Fibroblast of upper back skin (primary cell): ENCODE measurements around the gene MED9.

Experiments
- DNase-seq: peaks from one replicate; pipeline ENCODE4 v3.0.0-alpha.2; 2013

MED9 gene

GRCh38 chr17:17506181-17506741 lies 29.5 kb downstream of the MED9 start:
- DNase-seq, result no peak

- no peak for DNase-seq
Measured at GRCh38 chr17:17506893-17507464, 30.2 kb downstream of the MED9 start.

DNA sequence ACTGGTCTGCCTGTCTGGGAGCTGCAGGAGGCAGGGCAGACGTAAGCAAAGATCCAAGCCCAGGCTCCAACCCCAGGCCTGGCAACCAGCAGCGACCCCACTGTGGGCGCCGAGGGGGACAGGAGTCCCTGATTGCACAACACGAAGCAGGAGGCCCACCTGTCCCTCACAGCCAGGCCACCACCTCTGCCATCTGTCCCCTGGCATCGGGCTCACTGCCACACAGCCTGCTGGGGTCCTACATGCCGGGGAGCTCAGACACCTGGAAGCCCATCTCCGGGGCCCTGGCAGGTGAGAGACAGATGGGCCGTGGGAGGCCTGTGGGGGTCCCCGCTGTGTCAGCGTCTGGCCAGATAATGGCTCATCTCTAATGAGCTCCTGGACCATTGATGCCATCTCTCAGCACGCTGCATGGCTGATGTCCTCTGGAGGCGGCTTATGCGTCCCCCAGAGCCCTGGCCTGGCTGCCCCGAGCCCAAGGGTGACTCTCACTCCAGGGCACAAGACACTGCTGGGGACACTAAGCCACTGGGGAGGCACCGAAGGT lies 30.7 kb downstream of the MED9 start:
- no peak for DNase-seq

DNA sequence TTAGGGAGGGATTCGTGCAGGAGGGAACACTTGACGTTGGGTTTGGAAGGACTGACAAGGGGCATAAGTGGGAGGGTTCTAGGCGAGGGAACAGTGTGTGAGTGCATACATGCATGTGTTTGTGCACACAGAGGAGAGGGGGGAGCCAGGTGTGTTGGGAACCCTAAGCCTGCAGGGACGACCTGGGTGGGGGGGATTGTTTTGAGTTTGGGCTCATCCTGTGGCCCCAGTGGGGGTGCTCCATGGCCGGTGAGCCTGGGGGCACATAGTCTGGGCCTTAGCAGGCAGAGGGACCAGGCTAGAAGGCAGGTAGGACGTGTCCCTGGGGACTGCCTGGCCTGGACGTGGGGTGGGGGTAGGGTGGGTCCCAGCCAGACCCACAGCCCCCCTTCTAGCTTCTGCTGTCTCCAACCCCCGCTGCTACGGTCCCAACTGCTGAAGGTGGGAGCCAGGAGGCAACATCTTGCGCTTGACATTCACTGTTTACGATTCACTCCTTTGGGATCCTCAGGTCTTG lies 31.3 kb downstream of the MED9 start:
- no peak for DNase-seq

DNA sequence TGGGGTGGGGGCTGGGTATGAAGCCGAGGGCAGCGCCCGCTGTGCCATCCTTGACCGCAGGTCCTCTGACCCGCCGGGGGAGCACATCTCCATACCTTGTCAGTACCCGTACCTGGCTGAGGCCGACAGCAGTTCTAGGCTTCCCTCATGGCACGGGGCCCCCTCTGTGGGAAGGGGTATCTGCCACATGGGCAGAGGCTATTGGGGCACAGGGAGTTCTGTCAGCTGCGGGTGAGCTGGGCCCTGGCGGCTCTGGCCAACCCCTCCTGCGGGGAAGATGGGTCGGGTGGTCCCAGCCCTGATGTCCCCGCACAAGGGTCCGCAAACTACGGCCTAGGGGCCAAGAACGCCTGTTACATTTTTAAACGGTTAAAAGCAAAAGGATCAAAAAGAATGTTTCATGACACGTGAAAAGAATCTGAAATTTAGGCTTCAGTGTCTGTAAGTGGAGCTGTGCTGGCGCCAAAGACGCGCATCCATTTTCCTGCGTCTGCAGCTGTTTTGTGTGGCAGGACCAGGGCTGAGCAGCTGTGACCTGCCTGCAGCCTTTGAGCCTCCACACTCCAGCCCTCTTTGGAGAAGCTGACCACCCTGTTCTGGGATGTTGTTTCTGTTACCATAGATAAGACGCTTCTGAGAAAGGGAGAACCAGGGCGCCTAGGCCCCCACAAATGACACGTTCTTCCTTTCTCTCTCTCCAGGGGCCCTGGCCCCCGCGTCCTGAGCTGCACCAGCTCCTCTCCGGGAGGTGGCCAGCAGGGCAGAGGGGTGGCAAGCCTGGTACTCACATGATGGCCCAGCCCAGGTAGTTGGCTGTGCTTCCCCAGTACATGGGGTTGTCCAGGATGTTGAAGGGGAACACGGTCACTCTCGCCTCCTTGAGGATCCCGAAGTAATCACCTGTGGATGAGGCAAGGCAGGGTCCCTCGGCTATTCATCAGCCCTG lies 32.1 kb downstream of the MED9 start:
- DNase-seq, result no peak

DNA sequence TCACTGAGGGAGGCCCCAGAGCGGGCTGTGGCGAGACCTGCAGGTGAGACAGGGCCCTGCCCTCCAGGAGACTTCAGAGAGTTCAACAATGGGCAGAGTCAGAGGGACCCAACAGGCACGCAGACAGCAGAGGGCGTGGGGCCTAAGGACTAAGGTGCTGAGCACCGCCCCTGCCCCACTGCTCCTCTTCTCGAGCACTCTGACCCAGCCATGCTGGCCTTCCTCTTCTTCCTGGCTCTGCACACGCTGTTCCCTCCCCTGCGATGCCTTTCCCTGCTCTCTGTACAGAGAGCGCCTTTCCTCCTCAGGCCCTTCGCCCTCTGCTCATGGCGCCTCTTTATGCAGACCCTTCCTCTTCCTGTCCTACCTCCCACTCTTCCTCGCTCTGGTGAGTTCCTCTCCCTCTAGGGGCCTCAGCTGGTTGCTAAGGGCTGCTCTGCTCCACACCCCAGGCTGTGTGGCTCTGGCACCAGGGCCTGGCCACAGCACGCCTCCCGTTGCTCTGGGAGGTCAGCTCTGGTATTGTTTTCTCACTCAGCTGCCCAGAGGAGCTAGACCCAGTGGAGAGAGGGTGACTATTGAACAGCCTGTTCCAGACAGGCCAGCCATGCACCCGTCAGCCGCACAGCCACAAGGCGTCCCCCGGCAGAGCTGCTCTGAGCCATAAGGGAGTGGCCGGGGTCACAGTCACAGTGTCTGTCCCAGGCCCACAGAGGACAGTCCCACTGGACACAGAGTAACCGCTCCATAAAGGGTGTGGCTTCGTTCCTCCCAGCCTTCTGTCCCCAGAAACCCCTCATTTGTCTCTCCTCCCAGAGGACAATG lies 33.0 kb downstream of the MED9 start:
- DNase-seq, result no peak

DNA sequence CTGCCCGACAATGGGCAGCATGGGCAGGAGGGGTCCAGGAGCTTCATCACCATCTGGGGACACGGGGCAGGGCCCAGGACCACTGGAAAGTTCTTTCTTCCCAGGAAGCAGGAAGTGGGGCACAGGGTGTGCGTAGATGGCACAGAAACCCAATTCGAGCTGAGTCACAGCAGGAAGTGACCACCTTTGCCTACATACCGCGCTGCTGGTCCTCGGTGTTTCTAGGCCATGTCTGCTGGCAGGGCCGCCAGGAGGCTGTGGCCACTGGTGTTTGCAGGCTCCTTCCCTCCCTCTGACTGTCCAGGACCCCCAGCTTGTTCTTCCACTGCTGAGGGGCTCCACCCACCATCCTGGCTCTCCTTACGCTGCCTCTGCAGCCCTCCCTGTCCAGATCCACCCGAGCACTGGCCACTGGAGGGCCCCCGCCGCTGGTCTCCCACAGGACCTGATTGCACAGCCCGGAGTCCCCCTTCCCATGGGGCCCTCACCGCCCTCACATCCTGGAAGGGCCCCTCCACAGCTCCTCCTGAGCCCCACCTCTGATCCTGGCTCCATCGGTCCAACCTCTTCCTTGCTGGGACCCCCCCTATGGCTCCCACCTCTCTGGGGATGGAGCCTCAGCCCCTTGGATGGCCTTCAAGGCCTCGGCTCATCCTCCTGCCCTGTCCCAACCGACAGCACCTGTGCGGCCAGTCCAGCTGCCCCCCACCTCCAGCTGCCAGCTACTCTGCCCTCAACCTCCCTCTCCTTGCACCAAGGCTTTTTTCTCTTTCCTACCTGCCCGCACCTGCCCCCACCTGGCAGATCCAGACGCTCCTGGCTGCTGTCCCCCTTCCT lies 33.9 kb downstream of the MED9 start:
- no peak for DNase-seq

DNA sequence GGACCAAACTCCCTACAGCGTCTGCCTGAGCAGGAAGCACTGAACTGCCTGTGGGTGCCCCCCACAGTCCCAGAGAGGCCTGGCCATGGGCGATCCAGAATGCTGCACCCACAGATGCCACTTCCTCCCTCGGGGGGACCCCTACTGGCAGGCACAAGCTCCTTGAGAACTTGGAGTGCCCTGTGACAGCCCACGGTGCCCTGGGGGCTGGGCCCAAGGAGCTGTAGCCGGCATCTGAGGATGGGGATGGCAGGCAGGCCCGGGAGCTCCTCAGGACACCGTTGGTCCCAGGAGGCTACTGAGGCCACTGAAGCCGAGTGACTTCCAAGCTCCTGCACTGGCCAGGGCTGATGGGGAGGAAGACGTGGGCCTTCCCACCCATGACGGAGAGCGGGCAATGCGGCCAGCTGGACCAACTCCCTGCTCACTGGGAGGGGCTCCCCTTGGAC lies 34.5 kb downstream of the MED9 start:
- DNase-seq, result no peak

- peak; percentile 92 for DNase-seq
Measured at GRCh38 chr17:17511881-17512858, 35.4 kb downstream of the MED9 start.

GRCh38 chr17:17512866-17513265 lies 36.1 kb downstream of the MED9 start:
- DNase-seq, result no peak

DNA sequence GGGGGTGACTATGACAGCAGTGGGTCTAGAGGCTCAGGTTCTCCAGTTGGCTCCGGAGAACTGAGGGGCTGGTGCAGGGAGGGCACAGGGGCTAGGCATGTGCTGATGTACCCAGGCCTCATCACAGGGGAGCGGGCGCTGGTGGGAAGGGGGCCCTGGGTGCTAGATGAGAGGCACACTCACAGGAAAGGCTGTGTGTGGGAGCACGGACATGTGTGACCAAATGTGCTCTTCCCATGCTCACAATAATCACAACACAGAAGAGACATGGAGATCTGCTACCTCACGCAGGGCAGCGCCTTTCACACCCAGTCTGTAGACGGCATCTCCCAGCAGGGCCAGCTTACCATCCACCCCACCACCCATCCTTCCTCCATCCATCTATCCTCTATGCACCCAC lies 36.8 kb downstream of the MED9 start:
- DNase-seq, result no peak

GRCh38 chr17:17514361-17514992 lies 37.7 kb downstream of the MED9 start:
- no peak for DNase-seq

DNA sequence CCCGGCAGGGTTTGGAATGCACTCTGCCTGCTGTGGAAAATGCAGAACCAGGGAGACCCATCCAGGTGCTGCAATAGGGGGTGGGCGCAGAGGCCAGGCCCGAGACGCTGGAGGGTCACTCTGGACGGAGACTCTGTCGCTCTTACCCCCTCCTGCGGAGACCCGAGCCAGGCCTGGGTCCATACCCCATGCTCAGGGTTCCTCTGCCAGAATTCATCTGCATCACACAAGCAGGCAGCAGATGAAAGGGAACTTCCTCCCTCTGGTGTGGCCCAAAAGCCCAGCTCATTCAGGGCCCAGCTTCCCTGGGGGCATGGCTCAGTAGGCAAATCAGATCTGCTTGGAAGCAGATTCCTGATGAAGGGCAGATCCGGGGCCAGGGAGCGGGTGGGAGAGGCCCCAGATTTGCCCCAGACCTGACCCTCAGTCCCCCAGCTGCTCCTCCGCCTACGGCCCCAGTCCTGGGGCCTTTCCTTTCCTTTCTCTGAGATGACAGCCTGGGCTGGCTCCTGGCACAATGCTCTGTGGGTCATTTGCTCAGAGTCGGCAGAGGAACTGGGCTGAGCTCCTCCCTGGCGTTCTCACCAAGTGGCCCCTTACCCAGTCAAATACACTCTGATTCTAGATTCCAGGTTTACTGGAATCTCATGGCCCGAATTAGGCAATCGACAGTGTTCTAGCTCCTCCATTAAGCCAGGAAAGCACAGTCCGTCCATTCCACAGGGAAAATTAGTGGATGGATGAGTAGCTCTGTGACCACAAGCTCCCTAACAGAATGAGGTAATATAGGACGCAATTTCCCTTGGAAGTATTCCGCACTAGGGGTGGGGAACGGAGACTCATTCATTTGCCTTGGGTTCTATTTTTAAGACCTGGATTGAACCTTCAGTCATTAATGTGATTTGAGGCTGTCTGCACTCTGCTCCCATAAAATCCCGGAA lies 38.5 kb downstream of the MED9 start:
- peak; percentile 89 for DNase-seq

DNA sequence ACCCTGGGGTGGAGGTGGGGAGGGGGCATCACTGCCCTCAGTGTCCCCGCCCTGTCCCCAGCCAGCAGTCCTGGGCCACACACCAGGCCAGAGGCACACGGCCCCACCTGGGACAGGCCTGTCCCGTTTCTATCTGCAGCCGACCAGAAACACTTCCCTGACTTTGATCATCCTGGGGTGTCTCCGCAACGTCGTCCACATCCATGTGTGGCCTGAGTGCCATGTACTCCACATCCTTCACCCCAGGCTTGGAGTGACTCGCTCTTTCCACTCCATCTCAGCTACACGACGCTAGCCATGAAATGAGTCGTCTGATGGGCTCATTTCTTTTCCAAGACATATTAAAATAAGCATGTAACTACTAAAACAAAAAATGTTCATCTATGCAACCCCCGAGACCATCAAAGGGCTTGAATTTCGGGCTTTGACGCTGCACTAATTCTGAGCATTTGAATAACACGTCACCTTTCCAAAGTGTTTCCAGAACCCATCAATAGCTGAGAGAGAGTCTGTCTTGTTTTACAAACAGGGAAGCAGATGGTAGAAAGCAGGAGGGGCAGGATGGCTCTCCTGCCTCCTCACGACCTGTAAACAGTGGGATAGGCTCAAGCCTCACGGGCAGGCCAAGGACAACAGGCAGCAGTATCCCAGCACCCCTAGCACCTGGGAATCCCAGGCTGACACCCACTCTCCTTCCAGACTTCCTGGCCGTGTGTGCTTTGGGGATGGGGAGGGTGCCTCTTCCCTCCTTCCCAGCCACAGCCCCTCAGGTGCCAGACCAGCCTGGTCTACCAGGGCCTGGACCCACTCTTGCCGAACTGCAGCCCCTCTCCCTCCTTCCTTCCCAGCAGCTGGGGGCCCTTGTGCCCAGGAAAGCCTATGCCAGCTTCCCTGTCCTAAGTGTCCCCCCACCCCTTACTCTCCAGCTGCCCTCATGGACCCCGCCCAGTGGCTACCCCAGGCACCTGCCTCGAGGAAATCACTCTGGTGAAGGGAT lies 39.4 kb downstream of the MED9 start:
- peak; percentile 81 for DNase-seq

DNA sequence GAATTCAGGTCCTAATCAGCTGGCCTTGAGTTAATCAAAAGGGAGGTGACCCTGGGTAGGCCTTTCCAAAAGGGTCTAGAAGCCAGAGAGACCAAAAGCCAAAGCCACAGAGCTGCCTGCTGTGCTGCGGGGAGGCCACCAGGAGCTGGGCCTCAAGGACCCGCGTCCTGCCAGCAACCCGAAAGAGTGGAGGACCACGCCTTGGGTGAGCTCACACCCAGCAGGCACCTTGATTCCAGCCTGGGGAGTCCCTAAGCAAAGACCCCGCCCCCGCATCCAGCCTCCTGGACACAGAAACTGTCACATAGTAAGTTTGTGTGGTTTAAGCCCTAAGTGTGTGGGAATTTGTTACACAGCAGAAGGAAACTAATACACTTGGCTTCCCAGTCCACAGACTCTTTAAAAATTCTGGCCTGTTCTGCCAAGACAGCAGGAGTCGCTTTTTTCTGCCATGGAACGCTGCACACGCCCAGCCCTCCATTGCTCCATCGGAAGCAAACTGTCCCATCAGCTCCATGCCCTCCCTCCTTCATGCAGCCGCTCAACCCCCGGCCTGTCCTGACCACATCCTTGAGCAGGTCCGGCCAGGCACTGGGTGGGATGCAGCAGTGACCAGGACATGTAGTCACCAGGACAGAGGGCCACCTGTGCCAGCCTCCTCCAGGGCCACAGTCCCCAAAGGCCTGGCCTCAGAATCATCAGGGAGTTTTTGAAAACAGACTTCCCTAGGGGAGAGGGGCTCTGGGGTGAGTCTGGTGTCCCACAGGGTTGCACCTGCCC lies 40.3 kb downstream of the MED9 start:
- DNase-seq, result no peak

GRCh38 chr17:17518014-17518413 lies 41.2 kb downstream of the MED9 start:
- no peak for DNase-seq

DNA sequence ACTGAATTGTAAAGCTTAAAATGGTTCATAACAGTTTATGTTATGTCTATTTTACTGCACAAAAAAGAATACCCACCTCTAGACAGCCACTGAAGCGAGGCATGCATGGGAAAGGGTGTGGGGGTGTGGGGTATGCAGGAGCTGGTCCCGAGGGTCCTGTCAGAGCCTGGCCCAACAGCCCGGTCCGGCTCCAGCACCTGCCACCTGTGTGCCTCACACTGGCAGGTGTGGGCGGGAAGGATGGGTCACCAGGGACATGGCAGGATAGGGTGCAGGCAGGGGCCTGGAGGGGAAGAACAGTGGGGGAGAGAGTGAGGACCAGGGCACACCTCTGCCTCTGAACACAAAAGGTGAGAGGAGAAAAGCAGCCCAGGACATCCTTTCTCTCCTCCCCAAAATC lies 42.2 kb downstream of the MED9 start:
- DNase-seq, result no peak
